Stimulated activated CD4-positive, alpha-beta T cell treated with anti-CD3 and anti-CD28 coated beads, Interleukin-12 subunit alpha, Interleukin-12 subunit beta, amount 100 ng/mL, for 4 hours (primary cell): ENCODE measurements around the gene IDE.
A peak's percentile ranks its signal among the peaks of the same experiment; 100 is the strongest.
"Not testable (repeated sequence)": the region's sequence is repeated elsewhere in the genome, so short reads cannot be mapped to it uniquely, and the experiment has no call there.

ENCODE experiments used
- DNase-seq: peaks from one replicate; pipeline ENCODE4 v3.0.0-alpha.2; 2020

The IDE gene

DNA sequence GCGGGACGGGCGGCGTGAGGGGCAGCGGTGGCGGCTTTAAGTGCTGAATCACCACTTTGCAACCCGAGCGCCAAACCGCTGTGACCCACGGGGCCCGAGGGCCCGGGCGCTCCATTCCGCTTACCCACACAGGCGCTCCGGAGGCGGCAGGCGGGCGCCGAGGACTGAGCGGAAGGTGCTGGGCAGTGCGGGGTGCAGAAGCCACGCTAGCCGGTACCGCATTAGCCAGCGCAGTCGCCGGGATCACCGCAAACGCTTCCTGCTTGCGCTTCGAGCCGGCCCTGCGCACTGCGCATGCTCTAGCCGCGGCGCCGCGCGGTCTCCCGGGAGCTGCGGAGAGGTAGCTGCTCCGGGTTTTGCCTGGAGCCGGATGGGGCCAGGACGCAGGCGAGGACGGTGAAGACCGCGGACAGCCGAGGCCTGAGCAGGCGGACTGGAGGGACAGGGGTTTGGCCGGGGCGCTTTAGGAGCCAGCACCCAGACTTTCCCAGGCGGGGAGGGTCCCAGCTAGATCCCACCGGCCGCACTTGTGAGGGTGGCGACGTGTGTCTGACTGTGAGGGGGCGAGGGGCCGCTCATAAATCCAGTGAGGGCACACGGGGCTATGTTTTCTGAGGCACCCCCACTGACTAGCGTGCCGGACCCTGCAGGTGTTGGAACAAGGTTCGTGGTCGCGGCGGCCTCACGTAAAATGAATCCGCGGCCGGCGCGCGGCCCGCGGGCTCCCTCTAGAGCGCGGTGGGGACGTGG lies at the start of gene IDE:
IDE (minus strand) TSS at position 296 of the 750 bp plus-strand sequence; CDS start at position 222, 74 bp downstream.
- DNase-seq: peak; percentile 78

DNA sequence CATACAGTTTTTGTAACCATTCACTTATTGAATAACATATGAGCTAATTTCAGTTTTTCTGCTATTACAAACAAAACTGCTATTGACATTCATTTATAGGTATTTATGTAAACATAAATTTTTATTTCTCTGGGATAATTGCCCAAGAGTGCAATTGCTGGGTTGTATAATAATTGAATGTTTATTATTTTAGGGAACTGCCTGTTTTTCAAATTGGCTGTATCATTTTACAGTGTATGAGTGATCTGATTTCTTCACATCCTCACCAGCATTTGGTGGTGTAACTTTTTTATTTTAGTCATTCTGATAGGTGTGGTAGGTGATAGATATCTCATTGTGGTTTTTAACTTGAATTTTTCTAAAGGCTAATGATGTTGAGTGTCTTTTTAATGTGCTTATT lies 45.5 kb upstream of the IDE start:
- no peak for DNase-seq

DNA sequence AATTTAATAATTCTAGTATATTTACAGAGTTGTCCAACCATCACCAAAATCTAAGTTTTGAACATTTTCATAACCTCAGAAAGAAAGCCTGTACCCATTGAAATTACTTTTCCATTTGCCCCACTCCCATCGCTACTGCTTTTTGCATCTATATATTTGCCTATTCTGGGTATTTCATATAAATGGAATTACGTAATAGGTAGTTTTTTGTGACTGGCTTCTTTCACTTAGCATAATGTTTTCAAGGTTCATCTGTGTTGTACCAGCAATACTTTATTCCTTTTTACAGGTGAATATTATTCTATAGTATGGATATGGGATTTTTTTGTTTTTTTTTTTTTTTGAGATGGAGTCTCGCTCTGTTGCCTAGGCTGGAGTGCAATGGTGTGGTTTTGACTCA lies 41.6 kb upstream of the IDE start:
- no peak for DNase-seq

DNA sequence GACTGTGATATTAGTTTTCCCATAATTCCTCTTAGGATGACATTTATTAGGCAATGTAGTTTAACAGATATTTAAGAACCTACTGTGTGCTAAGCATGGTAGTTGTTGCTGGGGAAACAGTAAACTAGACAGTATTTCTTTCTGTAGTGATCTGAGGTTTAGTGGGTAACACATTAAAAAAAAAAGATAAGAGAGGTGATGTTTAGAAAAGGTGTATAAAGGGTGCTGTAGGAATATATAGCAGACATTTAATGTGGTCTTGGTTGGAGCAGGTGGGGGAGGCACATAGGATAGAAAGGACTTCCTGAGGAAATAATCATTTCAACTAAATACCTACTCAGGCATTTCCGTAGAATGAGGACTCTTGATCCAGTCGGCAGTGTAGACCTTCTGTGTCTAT lies 30.9 kb upstream of the IDE start:
- DNase-seq: no peak

DNA sequence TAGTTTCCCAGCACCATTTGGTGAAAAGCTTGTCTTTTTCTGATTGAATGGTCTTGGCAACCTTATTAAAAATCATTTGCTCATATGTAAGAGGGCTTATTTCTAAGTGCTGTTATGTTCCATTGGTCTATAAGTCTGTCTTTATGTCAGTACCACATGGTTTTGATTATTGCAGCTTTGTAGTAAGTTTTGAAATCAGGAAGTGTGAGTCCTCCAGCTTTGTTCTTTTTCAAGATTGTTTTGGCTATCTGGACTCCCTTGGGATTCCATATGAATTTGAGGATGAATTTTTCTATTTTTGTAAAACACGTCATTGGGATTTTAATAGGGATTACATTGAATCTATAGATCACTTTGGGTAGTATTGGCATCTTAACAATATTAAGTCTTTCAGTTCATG lies 24.4 kb upstream of the IDE start:
- no peak for DNase-seq

DNA sequence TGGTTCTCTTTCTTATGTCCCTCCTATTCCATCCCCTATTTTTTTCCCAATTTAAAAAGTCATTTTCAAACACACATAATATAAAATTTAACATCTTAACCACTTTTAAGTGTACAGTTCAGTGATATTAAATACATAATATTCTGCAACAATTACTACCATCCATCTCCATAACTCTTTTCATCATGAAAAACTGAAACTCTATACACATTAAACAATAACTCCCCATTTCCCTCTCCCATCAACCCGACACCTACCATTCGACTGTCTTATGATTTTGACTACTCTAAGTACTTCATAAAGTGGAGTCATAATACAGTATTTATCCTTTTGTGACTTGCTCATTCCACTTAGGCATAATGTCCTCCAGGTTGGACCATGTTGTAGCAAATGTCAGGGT lies 21.6 kb upstream of the IDE start:
- DNase-seq: no peak

DNA sequence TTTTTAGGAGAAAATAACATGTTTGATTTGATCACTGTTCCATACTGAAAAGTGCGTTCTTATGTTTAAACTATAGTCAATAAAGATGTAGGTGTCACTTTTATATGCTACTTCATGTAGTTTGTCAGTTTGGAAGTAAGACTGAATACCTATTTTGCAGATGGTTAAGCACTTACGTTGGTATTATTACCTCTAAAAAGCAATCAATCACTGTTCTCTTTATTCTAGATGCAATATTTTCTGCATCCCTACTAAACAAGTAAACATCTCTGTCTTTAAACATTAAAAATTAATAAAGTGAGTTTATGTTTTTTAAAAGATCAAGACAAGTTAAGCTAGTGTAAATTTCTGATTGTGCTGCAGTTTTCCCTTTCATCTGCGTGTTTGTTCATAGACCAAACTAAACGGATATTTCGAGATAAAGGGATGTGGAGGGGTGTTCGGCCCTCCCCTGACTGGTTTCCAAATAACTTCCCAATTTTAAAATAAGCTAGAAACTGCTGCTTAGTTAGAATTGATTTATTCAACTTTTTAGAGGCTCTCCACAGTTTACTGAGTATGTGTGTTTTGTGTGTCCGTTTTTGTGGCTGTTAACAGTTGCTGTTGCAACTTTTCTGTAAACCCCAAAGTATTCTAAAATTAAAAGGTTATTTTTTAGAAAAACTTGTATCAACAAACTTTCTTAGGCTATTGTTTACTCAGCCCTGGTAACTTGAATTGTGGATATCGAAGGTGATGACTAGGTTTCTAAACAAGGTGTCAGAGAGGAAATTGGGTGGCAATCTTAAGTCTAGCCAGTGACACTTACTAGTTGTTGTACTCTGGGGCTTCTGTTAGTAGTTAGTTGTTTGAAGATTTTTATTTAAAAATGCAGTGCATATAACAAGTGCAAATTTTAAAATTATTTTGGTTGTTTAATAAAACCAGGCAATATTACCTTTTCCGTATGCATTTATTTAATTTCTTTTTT lies 20.0 kb upstream of the IDE start:
- DNase-seq: no peak

DNA sequence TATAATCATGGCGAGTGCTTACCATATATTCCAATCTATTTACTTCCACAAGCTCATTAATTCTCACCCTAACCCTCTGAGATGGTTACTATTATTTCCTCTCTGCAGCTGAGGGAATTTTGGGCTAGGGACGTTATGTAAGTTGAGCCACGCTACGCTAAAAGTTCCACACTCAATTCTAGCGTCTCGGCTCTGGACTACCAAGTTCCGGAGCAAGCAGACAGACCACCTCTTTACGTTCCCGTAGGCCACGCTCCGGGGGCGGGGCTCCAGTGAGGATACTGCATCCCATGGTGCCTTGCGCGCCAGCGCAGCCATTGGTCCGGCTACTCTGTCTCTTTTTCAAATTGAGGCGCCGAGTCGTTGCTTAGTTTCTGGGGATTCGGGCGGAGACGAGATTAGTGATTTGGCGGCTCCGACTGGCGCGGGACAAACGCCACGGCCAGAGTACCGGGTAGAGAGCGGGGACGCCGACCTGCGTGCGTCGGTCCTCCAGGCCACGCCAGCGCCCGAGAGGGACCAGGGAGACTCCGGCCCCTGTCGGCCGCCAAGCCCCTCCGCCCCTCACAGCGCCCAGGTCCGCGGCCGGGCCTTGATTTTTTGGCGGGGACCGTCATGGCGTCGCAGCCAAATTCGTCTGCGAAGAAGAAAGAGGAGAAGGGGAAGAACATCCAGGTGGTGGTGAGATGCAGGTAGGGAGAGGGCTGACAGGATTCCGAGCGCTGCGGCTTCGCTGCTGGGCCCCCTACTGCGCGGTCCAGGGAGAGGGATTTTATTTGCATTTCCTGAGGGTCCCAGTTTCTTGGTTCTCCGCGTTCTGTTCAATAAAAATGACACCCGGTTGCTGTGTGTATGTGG lies 19.1 kb upstream of the IDE start, which contains the start of gene KIF11:
KIF11 (plus strand) TSS at position 370 of the 858 bp plus-strand sequence; CDS start at position 616, 246 bp downstream.
- peak; percentile 96 for DNase-seq

DNA sequence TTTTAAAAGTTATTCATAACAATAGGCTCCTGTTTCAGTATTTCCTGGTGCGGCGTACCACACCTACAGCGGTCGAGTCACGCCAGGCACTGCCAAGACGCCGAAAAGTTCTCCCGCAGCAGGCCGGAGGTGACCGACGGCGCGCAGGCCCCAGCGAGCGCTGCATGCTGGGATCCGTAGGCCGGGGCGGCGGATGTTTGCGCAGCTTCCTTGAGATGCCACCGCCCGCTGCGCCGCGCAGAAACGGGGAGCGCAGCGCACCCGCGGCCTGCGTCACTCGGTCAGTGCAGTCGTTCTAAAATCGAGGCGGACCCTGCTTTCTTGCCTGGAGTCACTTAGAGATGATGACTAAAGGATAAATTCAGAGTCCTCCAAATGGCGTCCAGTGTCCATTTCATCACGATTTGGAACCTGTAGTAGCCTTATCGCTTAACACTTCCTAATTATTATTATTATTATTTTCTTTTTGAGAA lies 17.7 kb upstream of the IDE start:
- peak; percentile 84 for DNase-seq

DNA sequence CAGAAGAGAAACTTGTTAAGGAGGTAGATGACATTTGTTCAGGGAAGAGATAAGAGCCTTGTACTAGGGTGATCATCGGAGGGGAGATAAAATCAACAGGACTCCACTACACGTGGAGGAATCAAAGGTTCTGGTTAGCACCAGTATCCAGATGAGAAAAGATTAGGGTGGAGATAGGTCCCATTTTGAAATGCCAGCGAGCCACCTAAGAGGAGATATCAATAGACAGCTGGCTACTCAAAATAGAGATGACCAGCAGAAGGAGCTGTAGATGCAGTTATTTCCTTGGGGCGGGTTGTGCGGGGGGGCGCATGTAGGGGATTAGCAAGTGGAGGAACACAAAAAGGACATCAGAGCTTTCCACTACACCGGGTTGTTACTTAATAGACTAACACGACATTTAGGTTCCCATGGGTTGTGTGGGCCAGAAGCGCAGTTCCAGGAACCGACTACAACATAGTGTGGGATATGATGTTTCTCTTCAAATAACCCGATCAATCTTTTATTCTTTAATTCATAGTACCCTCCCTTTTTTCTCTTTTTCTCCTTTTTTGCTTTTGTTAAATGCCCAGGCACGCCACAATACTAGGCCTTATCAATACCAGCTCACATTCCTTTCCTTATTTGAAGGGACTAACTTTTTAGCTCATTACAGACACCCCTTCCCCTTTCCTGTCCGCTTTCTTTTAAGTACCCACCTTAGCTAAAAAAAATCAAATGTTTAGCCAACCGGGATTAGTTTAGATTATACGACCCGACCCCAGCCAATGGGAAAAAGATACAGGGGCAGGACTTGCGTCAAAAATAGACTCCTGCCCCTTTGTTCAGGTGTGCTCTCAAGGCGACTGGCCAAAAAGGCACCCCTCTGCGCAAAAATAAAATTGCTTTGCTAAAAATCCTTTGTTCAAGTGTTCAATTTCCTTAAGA lies 17.0 kb upstream of the IDE start:
- no peak for DNase-seq

DNA sequence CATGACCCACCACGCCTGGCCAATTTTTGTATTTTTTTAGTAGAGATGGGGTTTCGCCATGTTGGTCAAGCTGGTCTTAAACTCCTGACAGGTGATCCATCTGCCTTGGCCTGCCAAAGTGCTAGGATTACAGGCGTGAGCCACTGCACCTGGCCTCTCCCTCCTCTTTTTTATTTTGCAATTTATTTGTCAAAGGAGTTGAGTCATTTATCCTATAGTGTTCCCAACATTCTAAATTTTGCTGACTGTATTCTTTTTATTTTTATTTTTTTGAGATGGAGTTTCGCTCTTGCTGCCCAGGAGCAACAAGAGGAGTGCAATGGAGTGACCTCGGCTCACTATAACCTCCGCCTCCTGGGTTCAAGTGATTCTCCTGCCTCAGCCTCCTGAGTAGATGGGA lies 8.5 kb upstream of the IDE start:
- DNase-seq: not testable (repeated sequence)

DNA sequence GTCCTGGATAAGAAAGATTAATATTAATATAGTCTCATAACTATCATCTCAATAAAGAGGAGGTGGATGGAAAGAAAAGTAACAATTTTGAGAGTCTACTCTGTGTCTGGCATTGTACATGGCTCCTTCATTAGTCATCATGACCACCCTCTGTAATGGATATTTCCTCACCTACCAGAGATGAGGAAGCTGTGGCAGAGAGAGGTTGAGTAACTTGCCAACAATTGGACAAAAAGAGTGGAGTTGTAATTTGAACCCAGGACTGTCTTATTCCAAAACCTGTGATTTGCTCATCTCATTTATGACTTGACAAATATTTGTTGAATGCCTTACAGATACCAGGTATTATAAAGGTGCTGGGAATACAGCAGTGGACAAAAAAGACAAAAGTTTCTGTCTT lies 2.1 kb upstream of the IDE start:
- no peak for DNase-seq

DNA sequence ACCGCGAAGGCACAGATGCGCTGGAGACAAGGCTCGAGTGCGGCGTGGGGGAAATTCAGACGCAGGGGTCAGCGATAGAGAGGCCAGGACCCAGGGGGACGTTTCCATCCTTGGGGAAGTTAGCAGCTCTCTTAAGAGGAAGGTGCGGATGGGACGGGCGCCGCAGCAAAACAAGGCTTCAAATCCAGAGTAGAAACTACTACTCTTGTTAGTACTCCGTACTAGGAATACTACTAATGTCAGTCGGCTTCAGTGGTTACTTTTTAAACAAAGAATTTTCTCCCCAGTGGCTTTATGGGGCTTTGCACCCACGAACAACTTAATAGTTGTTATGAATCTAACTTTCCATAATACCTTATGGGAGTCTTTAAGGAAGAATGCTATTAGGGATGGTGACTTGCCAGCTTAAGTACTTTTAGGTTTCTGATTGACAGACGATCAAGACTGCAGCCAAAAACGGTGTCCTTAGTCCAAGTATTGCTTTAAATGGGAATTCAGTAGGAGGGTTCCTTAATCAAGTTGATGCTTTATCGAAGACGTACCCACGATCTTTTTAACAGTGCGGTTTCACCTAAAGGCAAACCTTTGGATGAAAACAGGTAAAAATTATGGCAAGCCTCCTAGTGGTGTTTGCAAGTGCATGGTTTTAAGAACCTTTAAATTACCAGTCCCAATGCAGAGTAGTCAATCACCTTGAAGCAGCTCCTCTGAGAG lies 812 bp upstream of the IDE start:
- DNase-seq: no peak

DNA sequence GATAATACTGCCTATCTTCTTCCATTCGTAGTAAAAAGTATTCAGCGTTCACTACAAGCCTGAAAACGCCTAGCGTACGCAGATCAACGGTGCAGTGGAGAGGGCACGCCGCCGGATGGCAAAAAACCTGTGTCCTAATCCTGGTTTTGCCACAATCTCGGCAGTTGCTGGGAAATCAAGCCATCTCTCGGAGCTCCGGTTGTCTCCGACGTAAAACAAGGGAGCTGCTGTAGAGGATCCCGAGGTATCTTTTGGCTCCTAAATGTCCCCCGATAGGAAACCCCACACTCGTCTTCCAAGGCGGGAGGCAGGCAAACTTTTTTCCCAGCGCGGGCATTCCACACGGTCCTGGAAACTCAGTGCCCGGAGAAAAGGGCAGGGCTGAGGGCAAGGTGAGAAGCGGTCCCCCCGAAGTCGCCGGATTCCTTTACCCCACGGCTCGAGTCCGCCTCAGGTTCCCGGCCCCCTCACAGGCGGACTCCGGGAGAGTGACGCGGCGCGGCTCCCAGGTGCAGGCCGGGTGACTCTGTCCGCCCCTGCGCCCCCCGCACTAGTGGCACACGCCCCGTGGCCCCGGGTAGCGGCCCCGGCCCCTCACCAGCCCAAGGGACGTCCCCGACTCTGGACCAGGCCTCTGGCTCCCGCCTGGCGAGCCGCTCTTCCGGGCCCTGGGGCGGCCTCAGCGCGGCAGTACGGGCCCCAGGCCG lies 649 bp downstream of the IDE start:
- no peak for DNase-seq

DNA sequence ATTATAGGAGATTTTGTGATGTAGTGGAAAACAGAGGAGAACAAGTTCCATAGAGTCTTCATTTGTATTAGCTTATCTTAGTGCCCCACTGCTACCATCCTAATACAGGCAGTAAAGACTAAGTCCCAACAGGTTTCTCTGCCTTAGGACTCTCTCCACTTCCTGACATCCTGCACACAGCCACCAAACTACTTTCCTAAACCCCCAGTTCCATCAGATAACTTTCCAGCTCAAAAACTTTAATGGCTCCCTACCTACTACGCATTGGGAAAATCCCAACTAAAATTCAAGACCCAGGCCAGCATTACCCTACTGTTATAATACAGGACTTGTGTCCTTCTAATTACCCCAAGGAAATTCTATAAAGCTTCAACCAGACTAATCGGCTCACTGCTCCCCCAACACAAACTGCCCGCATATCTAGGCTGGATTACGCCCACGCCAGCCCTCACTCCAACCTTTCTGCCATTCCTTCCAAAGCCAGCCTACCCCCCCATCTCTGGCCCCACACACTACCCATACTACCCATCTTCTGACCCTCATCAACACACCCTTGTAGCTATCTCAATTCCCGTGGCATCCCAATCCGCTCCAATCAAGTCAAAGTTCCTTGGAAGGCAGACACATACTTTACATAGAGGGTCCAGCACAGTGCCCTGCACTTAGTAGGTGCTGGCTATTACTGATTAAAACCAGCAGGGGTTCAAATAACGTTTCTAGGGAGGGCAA lies 1.4 kb downstream of the IDE start:
- DNase-seq: no peak

DNA sequence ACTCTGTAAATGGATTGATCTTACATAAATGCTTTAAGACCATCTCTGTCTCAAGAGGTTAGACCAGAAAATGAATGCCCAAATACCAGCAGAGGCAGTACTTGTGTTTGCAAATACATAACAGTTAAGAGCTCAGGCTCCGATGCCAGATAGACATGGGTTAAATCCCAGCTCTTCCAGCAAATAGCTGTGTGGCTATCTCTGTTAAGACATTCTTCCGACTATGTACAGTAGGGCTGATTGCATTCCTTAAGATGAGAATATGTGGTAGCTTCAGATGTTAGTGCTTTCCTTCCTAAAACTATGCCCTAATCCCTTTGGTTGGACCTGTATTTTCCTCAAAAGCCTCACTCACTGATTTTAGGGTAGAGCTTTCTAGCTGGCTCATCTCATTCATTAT lies 2.2 kb downstream of the IDE start:
- DNase-seq: no peak

DNA sequence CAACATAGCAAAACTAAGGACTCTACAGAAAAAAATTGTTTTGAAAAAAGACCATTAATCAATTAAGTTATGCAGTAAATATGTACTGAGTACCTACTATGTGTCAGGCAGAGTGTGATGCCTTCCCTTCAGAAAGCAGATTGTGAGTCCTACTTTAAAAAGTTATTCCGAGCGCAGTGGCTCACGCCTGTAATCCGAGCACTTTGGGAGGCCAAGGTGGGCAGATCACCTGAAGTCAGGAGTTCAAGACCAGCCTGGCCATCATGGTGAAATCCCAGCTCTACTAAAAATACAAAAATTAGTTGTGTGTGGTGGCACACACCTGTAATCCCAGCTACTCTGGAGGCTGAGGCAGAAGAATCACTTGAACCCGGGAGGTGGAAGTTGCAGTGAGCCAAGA lies 4.2 kb downstream of the IDE start:
- DNase-seq: not testable (repeated sequence)

DNA sequence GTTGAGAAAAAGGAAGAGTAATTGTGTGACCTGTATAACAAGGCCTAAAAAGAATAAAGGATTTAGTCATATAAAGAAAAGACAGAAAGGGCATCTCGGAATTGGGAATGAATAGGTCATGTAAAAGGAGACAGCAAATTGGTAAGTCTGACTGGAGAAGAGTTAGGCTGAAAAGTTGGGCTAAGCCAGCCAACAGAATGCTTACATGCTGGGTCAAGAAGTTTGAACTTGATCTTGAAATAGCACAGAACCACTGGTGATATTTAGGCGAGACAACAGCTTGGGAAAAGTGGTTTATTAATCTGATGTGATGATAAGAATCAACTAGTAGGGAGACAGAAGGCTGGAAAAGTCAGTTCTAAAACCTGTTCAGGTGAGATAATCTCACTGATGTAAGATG lies 4.8 kb downstream of the IDE start:
- no peak for DNase-seq

DNA sequence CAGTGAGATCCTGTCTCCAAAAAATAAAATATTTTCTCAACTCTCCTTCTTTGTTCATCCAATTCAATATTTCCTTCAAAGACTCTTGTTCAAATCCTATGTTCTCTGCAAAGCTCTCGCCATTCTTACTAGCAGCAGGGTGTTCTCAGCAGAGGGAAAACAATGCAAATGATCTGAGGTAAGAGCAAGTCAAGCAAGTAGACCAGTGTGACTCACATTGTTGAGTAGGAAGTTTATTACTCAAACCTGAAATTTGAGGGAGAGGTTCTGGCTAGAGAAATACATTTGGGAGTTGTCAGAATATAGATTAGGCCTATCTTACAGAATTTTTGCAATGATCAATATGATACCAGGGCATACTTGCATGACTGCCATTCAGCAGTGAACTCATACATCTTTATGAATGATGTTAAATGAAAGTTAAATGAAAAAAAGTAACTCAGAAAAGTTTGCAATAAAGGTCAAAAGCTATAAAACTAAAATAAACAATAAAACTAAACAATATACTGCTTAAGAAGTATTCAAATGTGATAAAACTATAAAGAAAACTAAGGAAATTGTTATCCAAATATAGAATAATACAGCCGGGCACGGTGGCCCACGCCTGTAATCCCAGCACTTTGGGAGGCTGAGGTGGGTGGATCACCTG lies 5.8 kb downstream of the IDE start:
- DNase-seq: no peak
